Kidney capillary endothelial cell (primary cell): Measurements from ENCODE around the gene ZFP3.
"Not testable (repeated sequence)": the region's sequence is repeated elsewhere in the genome, so short reads cannot be mapped to it uniquely, and the experiment has no call there.

ENCODE experiments used
- DNase-seq: peaks from one replicate; pipeline ENCODE4 v3.0.0-alpha.2; 2018; ENCODE audit warnings: low spot score

The ZFP3 gene

GRCh38 chr17:5078106-5079028, at the start of gene ZFP3:
ZFP3 (plus strand) TSS chr17:5078467; CDS start chr17:5091505, 13,038 bp downstream.
- peak; percentile 44 for DNase-seq

- DNase-seq: not testable (repeated sequence)
These were observed 48.1 kb upstream of the ZFP3 start for GRCh38 chr17:5030168-5030567.

GRCh38 chr17:5031365-5032082, 46.7 kb upstream of the ZFP3 start:
- peak; percentile 68 for DNase-seq

- no peak for DNase-seq
These were observed 45.4 kb upstream of the ZFP3 start for GRCh38 chr17:5032865-5033264.

- no peak for DNase-seq
These were observed 44.8 kb upstream of the ZFP3 start for GRCh38 chr17:5033352-5034015.

GRCh38 chr17:5034063-5034462, 44.2 kb upstream of the ZFP3 start:
- no peak for DNase-seq

- DNase-seq: no peak
These were observed 43.6 kb upstream of the ZFP3 start for GRCh38 chr17:5034651-5035050.

GRCh38 chr17:5035315-5035714, 43.0 kb upstream of the ZFP3 start, which contains the start of gene SLC52A1:
SLC52A1 (minus strand) TSS chr17:5035426; CDS start chr17:5034606, 820 bp downstream.
- DNase-seq: no peak

GRCh38 chr17:5042157-5043022, 35.9 kb upstream of the ZFP3 start:
- no peak for DNase-seq

- DNase-seq: no peak
These were observed 34.7 kb upstream of the ZFP3 start for GRCh38 chr17:5043524-5043923.

GRCh38 chr17:5044630-5045029, 33.6 kb upstream of the ZFP3 start:
- no peak for DNase-seq

GRCh38 chr17:5045496-5045895, 32.8 kb upstream of the ZFP3 start:
- no peak for DNase-seq

GRCh38 chr17:5047446-5047845, 30.8 kb upstream of the ZFP3 start:
- no peak for DNase-seq

GRCh38 chr17:5049314-5049841, 28.9 kb upstream of the ZFP3 start:
- DNase-seq: peak; percentile 23

GRCh38 chr17:5050278-5050677, 28.0 kb upstream of the ZFP3 start:
- DNase-seq: no peak

- DNase-seq: no peak
These were observed 22.7 kb upstream of the ZFP3 start for GRCh38 chr17:5055543-5055942.

- no peak for DNase-seq
These were observed 13.0 kb upstream of the ZFP3 start for GRCh38 chr17:5065227-5065744.

- DNase-seq: no peak
These were observed 10.0 kb upstream of the ZFP3 start for GRCh38 chr17:5068236-5068635.

GRCh38 chr17:5069724-5070123, 8.5 kb upstream of the ZFP3 start:
- no peak for DNase-seq

- DNase-seq: not testable (repeated sequence)
These were observed 2.8 kb upstream of the ZFP3 start for GRCh38 chr17:5075472-5075871.

- DNase-seq: not testable (repeated sequence)
These were observed 992 bp upstream of the ZFP3 start for GRCh38 chr17:5077275-5077674.
